HepG2 (cell line): ENCODE results near the gene TENM3. TPM values are rescaled to one million over a fixed set of nuclear protein-coding genes. Genes with fewer than 3 reads are reported as not detected.

Experiments used
- ATAC-seq: fragments of 200-7000 bp; cut with Tn5 transposase; 3 replicates; pipeline ENCODE4 v1.9.1; 2020; ENCODE audit warnings: mild to moderate bottlenecking, moderate library complexity
- BruUV-seq: library from RNA; stranded (reverse); fragments of 400-500 nt; replicated peaks from 2 replicates; lab custom pipeline; 2021; lab: Mats Ljungman, UMichigan
- CTCF ChIA-PET: fragments of 300-600 bp; formaldehyde crosslinking; extraction: SDS; loops from one replicate; lab custom pipeline; 2021; ENCODE audit warnings: low total read pairs, inconsistent platforms, low intra/inter-chr PET ratio; lab: Yijun Ruan, JAX
- POLR2A ChIA-PET: fragments of 350-600 bp; sonication (Branson Sonifier 250); formaldehyde crosslinking; loops from one replicate; lab custom pipeline; 2020; ENCODE audit warnings: antibody characterized with exemption, inconsistent platforms; lab: Yijun Ruan, JAX
- DNase-seq: peaks from one replicate; pipeline ENCODE4 v3.0.0-alpha.2; 2015; ENCODE audit warnings: low spot score
- FAIRE-seq: peaks from 3 replicates; lab custom pipeline; 2011; peaks lifted over from hg19 to GRCh38; lab: Jason Lieb, UNC
- H2AFZ ChIP-seq: one replicate; pipeline ENCODE4 v1.6.1; 2011; ENCODE audit warnings: low read length, inconsistent platforms
- H3K27ac ChIP-seq: fragments of 300-600 bp; 3 replicates; pipeline ENCODE4 v1.8.0; 2011; ENCODE audit warnings: mixed run types, mild to moderate bottlenecking, mixed read lengths, low read length, inconsistent platforms; ENCODE audit not compliant: insufficient read depth; ENCODE audit errors: extremely low read length
- H3K27me3 ChIP-seq, 2 experiments: fragments of 200-600 bp in 1 of 2; 2 replicates in 1 of 2; 3 replicates in 1 of 2; pipeline versions ENCODE4 v1.6.0 to v1.8.0; 2011; ENCODE audit warnings: low read length in 2 of 2, mild to moderate bottlenecking in 2 of 2, moderate library complexity in 2 of 2, inconsistent platforms in 1 of 2; ENCODE audit not compliant: insufficient read depth in 2 of 2, control insufficient read depth in 1 of 2
- H3K36me3 ChIP-seq, 2 experiments: fragments of 200-600 bp in 1 of 2; replicated peaks in 1 of 2; 2 replicates in 1 of 2; 3 replicates in 1 of 2; pipeline versions ENCODE4 v1.5.1 to v1.8.0; 2011; ENCODE audit warnings: low read length in 2 of 2, inconsistent platforms in 1 of 2; ENCODE audit not compliant: insufficient read depth in 2 of 2, control insufficient read depth in 1 of 2
- H3K4me1 ChIP-seq: 2 replicates; pipeline ENCODE4 v1.5.1; 2012; ENCODE audit warnings: low read length, inconsistent platforms; ENCODE audit not compliant: insufficient read depth
- H3K4me2 ChIP-seq: 2 replicates; pipeline ENCODE4 v1.6.0; 2011; ENCODE audit warnings: low read depth, low read length, inconsistent platforms
- H3K4me3 ChIP-seq, 3 experiments: fragments of 200-600 bp in 1 of 3; sonication (generic), shearing (Covaris generic) in 1 of 3; replicated peaks in 1 of 3; 2 replicates each; pipeline ENCODE4 v1.5.1; 2011 to 2016; ENCODE audit warnings: low read length in 3 of 3, inconsistent platforms in 2 of 3, low read depth in 2 of 3, mild to moderate bottlenecking in 2 of 3, control low read depth in 1 of 3, mixed read lengths in 1 of 3; ENCODE audit not compliant: insufficient read depth in 1 of 3
- H3K79me2 ChIP-seq: one replicate; pipeline ENCODE4 v1.6.1; 2011; ENCODE audit warnings: low read length, inconsistent platforms; ENCODE audit not compliant: insufficient read depth
- H3K9ac ChIP-seq: 2 replicates; pipeline ENCODE4 v1.6.0; 2011; ENCODE audit warnings: mild to moderate bottlenecking, low read depth, low read length, inconsistent platforms; ENCODE audit not compliant: insufficient read depth
- H3K9me3 ChIP-seq: 2 replicates; pipeline ENCODE4 v1.5.1; 2012; ENCODE audit warnings: mild to moderate bottlenecking, low read length
- H4K20me1 ChIP-seq: 2 replicates; pipeline ENCODE4 v1.6.0; 2011; ENCODE audit warnings: inconsistent platforms, mild to moderate bottlenecking, low read length, moderate library complexity; ENCODE audit not compliant: insufficient read depth
- DNMT3B ChIP-seq: conservative IDR thresholded peaks from 2 replicates; pipeline ENCODE4 v1.6.1; 2016; ENCODE audit warnings: missing biosample characterization, control low read depth
- NFE2L1 ChIP-seq: sonication (generic); formaldehyde crosslinking; IDR thresholded peaks from 2 replicates; pipeline ENCODE4 v1.4.0; 2020; ENCODE audit warnings: missing genetic modification reagents, mild to moderate bottlenecking, borderline replicate concordance
- SMAD1 ChIP-seq: sonication (generic); formaldehyde crosslinking; IDR thresholded peaks from 2 replicates; pipeline ENCODE4 v1.4.0; 2020; ENCODE audit warnings: missing genetic modification reagents, low read depth, mild to moderate bottlenecking, borderline replicate concordance
- SSRP1 ChIP-seq: IDR thresholded peaks from 2 replicates; pipeline ENCODE4 v1.6.1; 2016; ENCODE audit warnings: control low read depth
- YY1 ChIP-seq: IDR thresholded peaks from 2 replicates; pipeline ENCODE4 v1.6.1; 2011; ENCODE audit warnings: low read length, low read depth, moderate library complexity, mild to moderate bottlenecking; ENCODE audit not compliant: insufficient read depth, insufficient replicate concordance
- ZNF326 ChIP-seq: sonication (generic); formaldehyde crosslinking; IDR thresholded peaks from 2 replicates; pipeline ENCODE4 v1.4.0; 2020; ENCODE audit warnings: missing genetic modification reagents, borderline replicate concordance
- ZNF883 ChIP-seq: sonication (generic); formaldehyde crosslinking; IDR thresholded peaks from 2 replicates; pipeline ENCODE4 v1.5.1; 2020; ENCODE audit warnings: mild to moderate bottlenecking, missing genetic modification reagents; ENCODE audit errors: not compliant biosample characterization
- WGBS: methylation state at CpG from one replicate; pipeline ENCODE4 v1.1.6; 2017; ENCODE audit warnings: low lambda C conversion rate; 5-methylcytosine and 5-hydroxymethylcytosine counted together
- in situ Hi-C: cut with HindIII; loops from 2 replicates; pipeline ENCODE4 v1.10.0; 2017; ENCODE audit warnings: low pct_unique_long_range_greater_than_20kb; ENCODE audit not compliant: extremely low pct_ligation_motif_present
- intact Hi-C: fragments of 100-400 bp; cut with micrococcal nuclease; formaldehyde crosslinking; loops from one replicate; pipeline ENCODE4 v1.10.0; 2022; ENCODE audit not compliant: unreplicated experiment
- polyA plus RNA-seq, 8 experiments: library from polyadenylated mRNA; depleted of rRNA in 3 of 8; stranded (reverse) in 7 of 8; unstranded in 1 of 8; fragments of >200 nt; fragmentation: Illumina TruSeq in 4 of 8; extraction: Trizol in 4 of 8; gene quantifications; 2 replicates each; pipeline versions ENCODE4 v1.2.1 to v1.2.3, GENCODE V29; 2011 to 2016; ENCODE audit warnings: low read depth in 4 of 8, missing spikeins in 1 of 8, mixed read lengths in 1 of 8; ENCODE audit not compliant: insufficient read depth in 1 of 8
- total RNA-seq, 5 experiments: library from RNA; depleted of rRNA; stranded (reverse); fragments of >200 nt; fragmentation: Illumina TruSeq; extraction: Trizol; gene quantifications; 2 replicates each; pipeline ENCODE4 v1.2.3, GENCODE V29; 2016; ENCODE audit warnings: low read depth in 1 of 5
- TF ChIP-seq, protein P1 (sequence below): sonication (generic); formaldehyde crosslinking; IDR thresholded peaks from 2 replicates; pipeline ENCODE4 v1.4.0; 2020; ENCODE audit warnings: missing genetic modification reagents, borderline replicate concordance
- TF ChIP-seq, protein P2 (sequence below): sonication (generic); formaldehyde crosslinking; IDR thresholded peaks from 2 replicates; pipeline ENCODE4 v1.4.0; 2020; ENCODE audit warnings: missing genetic modification reagents, borderline replicate concordance
- TF ChIP-seq, protein P3 (sequence below): sonication (generic); formaldehyde crosslinking; IDR thresholded peaks from 2 replicates; pipeline ENCODE4 v1.5.0; 2020; ENCODE audit warnings: mild to moderate bottlenecking, missing genetic modification reagents

Gene TENM3
- total and polyA plus RNA-seq, 2 of the 13 experiments (the other 11 are each of a cell fraction or from before 2014, with no cell fraction given): 0.04 TPM; not detected in 1

DNA sequence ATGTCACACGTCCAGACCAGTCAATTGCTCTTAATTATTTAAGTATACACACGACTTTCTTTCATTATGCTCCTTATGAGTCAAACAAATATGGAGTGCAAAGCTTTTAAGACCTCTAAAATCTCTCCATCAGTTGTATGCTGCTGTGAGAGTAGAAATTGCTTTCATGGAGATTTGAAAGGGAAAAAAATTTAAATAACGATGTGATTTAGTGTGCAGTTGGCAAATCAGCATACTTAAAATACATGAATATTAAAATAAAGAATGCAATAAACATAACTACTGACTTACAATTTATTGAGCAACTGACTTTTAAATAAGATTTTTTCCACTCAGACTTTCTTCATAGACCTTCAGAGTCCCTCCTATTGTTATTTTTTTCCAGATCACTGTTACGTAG lies 9.0 kb downstream of the TENM3 start:
- ATAC-seq (no peak), FAIRE-seq (no peak), DNase-seq (no peak)
- POLR2A ChIA-PET: no interaction called here
- 12% methylated on average over 4 of the region's 4 CpGs for WGBS
- Histone ChIP-seq H3K79me2 (no peaks in the 10 kb centered on the region), H2AFZ (no peak overlapping the region), H3K4me1 (no peaks in the 10 kb centered on the region), H3K9ac (no peak overlapping the region), H3K27ac (no peak overlapping the region), H3K9me3 (no peaks in the 10 kb centered on the region), H3K4me2 (no peak overlapping the region), H3K36me3 (no peaks in the 10 kb centered on the region), H3K27me3 (no peaks in the 10 kb centered on the region; a peak in 1 of 5 replicates), H3K4me3 (no peak overlapping the region), H4K20me1 (no peaks in the 10 kb centered on the region)
- intact Hi-C loops: no loop called here
- TF ChIP-seq, protein P1, sequence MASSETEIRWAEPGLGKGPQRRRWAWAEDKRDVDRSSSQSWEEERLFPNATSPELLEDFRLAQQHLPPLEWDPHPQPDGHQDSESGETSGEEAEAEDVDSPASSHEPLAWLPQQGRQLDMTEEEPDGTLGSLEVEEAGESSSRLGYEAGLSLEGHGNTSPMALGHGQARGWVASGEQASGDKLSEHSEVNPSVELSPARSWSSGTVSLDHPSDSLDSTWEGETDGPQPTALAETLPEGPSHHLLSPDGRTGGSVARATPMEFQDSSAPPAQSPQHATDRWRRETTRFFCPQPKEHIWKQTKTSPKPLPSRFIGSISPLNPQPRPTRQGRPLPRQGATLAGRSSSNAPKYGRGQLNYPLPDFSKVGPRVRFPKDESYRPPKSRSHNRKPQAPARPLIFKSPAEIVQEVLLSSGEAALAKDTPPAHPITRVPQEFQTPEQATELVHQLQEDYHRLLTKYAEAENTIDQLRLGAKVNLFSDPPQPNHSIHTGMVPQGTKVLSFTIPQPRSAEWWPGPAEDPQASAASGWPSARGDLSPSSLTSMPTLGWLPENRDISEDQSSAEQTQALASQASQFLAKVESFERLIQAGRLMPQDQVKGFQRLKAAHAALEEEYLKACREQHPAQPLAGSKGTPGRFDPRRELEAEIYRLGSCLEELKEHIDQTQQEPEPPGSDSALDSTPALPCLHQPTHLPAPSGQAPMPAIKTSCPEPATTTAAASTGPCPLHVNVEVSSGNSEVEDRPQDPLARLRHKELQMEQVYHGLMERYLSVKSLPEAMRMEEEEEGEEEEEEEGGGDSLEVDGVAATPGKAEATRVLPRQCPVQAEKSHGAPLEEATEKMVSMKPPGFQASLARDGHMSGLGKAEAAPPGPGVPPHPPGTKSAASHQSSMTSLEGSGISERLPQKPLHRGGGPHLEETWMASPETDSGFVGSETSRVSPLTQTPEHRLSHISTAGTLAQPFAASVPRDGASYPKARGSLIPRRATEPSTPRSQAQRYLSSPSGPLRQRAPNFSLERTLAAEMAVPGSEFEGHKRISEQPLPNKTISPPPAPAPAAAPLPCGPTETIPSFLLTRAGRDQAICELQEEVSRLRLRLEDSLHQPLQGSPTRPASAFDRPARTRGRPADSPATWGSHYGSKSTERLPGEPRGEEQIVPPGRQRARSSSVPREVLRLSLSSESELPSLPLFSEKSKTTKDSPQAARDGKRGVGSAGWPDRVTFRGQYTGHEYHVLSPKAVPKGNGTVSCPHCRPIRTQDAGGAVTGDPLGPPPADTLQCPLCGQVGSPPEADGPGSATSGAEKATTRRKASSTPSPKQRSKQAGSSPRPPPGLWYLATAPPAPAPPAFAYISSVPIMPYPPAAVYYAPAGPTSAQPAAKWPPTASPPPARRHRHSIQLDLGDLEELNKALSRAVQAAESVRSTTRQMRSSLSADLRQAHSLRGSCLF (CRISPR knock-in tag): no peak
- TF ChIP-seq, protein P2, sequence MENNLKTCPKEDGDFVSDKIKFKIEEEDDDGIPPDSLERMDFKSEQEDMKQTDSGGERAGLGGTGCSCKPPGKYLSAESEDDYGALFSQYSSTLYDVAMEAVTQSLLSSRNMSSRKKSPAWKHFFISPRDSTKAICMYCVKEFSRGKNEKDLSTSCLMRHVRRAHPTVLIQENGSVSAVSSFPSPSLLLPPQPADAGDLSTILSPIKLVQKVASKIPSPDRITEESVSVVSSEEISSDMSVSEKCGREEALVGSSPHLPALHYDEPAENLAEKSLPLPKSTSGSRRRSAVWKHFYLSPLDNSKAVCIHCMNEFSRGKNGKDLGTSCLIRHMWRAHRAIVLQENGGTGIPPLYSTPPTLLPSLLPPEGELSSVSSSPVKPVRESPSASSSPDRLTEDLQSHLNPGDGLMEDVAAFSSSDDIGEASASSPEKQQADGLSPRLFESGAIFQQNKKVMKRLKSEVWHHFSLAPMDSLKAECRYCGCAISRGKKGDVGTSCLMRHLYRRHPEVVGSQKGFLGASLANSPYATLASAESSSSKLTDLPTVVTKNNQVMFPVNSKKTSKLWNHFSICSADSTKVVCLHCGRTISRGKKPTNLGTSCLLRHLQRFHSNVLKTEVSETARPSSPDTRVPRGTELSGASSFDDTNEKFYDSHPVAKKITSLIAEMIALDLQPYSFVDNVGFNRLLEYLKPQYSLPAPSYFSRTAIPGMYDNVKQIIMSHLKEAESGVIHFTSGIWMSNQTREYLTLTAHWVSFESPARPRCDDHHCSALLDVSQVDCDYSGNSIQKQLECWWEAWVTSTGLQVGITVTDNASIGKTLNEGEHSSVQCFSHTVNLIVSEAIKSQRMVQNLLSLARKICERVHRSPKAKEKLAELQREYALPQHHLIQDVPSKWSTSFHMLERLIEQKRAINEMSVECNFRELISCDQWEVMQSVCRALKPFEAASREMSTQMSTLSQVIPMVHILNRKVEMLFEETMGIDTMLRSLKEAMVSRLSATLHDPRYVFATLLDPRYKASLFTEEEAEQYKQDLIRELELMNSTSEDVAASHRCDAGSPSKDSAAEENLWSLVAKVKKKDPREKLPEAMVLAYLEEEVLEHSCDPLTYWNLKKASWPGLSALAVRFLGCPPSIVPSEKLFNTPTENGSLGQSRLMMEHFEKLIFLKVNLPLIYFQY (CRISPR knock-in tag): no peak
- TF ChIP-seq ZNF883 (CRISPR knock-in tag): no peak
- TF ChIP-seq SMAD1 (CRISPR knock-in tag): no peak
- TF ChIP-seq ZNF326 (CRISPR knock-in tag): no peak
- TF ChIP-seq NFE2L1: no peak
- TF ChIP-seq SSRP1 (CRISPR knock-in tag): no peak
- TF ChIP-seq, protein P3, sequence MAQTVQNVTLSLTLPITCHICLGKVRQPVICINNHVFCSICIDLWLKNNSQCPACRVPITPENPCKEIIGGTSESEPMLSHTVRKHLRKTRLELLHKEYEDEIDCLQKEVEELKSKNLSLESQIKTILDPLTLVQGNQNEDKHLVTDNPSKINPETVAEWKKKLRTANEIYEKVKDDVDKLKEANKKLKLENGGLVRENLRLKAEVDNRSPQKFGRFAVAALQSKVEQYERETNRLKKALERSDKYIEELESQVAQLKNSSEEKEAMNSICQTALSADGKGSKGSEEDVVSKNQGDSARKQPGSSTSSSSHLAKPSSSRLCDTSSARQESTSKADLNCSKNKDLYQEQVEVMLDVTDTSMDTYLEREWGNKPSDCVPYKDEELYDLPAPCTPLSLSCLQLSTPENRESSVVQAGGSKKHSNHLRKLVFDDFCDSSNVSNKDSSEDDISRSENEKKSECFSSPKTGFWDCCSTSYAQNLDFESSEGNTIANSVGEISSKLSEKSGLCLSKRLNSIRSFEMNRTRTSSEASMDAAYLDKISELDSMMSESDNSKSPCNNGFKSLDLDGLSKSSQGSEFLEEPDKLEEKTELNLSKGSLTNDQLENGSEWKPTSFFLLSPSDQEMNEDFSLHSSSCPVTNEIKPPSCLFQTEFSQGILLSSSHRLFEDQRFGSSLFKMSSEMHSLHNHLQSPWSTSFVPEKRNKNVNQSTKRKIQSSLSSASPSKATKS (CRISPR knock-in tag): no peak
- TF ChIP-seq YY1: no peak
- no peak for TF ChIP-seq DNMT3B (CRISPR knock-in tag)
- BruUV-seq: no TSS peak
- in situ Hi-C loops: no loop called here
- CTCF ChIA-PET: no interaction called here
